GM21515 (cell line): ENCODE data around the gene SIT1.
"Not testable (repeated sequence)": the region's sequence is repeated elsewhere in the genome, so short reads cannot be mapped to it uniquely, and the experiment has no call there.

Experiments
- ATAC-seq: cut with Tn5 transposase; IDR thresholded peaks from one replicate; pipeline ENCODE4 v1.9.1; 2021; ENCODE audit not compliant: unreplicated experiment

Gene SIT1

DNA sequence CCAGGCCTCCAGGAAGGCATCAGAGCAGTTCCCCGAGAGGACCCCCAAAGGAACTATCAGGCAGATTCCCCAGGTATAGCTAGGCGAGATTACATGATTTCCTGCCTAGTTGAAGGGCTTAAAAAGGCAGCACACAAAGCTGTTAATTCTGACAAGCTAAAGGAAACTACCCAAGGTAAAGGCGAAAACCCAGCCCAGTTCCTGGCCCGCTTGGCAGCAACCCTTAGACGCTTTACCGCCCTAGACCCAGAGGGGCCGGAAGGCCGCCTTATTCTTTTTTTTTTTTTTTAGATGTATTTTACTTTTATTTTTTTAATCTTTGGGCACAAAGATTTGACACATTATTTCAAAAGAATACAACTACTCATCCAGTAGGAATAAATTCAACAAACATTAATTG is 12.0 kb downstream of the SIT1 start:
- not testable (repeated sequence) for ATAC-seq

DNA sequence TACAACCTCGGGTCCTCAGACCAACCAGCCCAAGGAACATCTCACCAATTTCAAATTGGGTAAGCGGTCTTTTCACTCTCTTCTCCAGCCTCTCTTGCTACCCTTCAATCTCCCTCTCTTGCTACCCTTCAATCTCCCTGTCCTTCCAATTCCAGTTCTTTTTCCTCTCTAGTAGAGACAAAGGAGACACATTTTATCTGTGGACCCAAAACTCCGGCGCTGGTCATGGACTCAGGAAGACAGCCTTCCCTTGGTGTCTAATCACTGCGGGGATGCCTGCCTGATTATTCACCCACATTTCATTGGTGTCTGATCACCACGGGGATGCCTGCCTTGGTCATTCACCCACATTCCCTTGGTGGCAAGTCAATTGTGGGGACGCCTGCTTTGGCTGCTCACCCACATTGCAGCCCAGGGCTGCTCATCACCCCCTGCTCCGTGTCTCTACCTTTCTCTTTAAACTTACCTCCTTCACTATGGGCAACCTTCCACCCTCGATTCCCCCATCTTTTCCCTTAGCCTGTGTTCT is 13.2 kb downstream of the SIT1 start:
- ATAC-seq, result not testable (repeated sequence)

DNA sequence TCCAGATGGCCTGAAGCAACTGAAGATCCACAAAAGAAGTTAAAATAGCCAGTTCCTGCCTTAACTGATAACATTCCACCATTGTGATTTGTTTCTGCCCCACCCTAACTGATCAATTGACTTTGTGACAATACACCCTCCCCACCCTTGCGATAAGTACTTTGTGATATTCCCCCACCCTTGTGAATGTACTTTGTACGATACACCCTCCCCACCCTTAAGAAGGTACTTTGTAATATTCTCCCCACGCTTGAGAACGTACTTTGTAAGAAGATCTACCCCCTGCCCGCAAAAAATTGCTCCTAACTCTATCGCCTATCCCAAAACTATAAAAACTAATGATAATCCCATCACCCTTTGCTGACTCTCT is 13.9 kb downstream of the SIT1 start:
- ATAC-seq, result not testable (repeated sequence)

DNA sequence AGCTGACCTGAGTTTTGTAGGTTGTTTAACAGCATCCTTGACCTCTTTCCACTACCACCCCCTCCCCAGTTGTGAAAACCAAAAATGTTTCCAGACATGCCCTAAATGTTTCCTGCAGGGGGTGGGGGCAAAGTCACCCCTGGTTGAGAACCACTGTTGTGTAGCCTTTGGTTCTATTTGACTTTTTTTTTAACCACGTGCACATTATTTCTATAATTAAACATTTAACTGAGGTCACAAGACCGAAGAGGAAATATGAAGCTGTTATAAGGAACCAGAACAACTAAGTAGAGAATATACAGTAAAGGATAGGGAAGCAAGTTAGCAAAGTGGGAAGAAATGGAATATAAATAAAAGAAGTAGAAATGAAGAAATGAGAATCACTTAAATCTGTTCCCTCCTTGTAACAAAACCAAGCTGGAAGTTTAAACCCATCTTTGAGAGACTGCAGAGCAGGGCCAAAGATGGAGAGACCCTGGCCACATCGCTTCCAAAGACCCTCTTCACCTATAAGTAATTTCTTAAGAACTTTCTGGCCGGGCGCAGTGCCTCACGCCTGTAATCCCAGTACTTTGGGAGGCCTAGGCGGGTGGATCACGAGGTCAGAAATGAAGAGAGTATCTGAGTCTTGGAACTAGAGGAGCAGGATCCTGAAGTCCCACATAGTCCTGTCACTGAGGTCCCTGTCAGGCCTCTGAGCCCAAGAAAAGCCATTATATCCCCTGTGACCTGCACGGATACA is 14.4 kb downstream of the SIT1 start:
- no peak for ATAC-seq

DNA sequence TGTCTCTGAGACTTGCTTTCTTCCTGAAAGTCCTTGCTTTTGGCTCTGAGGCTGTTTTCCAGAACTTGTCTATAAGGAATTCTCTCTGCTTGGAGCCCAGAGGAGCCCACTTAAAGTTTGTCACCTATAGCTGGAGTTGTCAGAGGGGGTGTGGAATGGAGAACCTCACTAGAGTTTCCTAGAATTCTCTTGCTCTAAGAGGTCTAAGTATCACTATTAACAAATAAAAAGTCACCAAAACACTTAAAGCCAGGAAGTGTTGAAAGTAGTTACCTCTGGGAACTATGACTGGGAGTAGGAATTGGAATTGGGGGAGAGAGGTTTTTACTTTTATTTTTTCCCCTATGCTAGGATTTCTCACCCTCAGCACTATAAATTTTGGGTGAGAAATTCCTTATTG is 15.0 kb downstream of the SIT1 start:
- ATAC-seq, result no peak

DNA sequence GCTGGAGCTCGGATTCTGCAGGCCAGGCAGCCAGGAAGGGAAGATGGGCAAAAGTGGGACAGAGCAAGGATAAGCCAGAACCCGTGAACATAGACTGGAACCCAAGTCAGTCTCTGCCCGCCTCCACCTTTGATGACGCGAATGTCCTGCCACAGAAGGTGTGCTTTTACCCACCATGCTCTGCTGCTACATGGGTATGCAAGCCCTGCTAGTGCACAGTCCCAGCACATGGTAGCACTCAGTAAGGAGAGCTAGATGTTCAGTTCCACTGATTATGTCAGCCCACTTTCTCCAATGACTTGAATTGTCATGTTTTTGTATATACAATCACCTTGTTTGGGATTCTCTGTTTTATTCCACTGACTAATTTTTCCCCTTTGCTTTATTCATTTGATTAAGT is 21.1 kb downstream of the SIT1 start:
- no peak for ATAC-seq

DNA sequence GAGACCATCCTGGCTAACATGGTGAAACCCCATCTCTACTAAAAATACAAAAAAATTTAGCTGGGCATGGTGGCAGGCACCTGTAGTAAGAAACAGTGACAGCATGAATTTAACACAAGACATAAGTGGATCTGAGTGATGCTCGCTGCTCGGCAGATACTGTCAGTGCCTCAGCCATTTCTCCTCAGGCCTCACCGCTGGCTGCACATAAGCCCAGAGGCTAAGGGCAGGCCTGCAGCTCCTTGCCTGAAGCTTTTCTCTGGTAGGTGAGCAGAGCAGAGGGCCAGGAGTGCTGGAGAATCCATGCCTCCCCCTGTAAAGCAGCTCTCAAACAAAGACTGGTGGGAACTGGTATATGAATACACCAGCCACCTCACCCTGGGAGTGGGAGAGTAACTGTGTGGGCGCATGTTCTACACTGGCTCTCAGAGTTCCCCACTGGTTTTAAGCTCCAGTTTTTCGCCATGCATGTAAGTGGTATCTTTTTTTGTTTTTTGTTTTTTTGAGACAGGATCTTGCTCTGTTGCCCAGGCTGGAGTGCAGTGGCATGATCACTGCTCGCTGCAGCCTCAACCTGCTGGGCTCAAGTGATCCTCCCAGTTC is 22.2 kb downstream of the SIT1 start:
- ATAC-seq, result no peak

DNA sequence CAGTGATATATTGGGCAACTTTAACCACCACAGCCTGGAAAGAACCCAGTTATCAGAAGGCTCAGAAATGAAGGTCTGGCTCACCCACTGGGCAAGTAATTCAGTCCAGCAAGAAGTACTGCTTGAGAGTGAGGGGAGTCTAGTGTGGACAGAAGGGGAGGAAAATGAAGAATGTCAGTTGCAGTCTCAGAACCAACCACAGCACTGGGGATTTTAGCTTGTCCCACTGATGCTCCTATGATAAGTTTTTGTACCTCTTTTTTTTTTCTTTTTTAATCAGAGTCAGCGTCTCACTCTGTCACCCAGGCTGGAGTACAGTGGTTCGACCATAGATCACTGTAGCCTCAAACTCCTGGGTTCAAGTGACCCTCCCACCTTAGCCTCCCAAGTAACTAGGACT is 23.2 kb downstream of the SIT1 start:
- ATAC-seq, result no peak

DNA sequence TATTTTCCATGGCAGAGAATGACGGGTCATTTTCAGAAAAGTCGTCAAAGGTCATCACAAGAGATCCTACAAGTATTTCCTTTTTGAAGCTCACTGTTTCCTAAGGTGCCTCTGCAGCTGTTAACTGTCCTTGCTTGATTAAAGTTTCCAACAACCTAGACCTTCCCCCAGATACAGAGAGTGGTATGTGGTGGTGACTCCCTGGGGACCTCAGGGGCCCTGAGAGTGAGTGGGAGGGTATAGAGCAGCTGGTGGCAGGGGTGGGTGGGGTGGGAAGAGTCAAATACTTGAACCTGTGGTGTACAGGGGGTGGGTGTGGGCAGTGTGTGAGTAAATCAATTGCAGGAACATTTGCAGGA is 31.0 kb downstream of the SIT1 start:
- no peak for ATAC-seq

DNA sequence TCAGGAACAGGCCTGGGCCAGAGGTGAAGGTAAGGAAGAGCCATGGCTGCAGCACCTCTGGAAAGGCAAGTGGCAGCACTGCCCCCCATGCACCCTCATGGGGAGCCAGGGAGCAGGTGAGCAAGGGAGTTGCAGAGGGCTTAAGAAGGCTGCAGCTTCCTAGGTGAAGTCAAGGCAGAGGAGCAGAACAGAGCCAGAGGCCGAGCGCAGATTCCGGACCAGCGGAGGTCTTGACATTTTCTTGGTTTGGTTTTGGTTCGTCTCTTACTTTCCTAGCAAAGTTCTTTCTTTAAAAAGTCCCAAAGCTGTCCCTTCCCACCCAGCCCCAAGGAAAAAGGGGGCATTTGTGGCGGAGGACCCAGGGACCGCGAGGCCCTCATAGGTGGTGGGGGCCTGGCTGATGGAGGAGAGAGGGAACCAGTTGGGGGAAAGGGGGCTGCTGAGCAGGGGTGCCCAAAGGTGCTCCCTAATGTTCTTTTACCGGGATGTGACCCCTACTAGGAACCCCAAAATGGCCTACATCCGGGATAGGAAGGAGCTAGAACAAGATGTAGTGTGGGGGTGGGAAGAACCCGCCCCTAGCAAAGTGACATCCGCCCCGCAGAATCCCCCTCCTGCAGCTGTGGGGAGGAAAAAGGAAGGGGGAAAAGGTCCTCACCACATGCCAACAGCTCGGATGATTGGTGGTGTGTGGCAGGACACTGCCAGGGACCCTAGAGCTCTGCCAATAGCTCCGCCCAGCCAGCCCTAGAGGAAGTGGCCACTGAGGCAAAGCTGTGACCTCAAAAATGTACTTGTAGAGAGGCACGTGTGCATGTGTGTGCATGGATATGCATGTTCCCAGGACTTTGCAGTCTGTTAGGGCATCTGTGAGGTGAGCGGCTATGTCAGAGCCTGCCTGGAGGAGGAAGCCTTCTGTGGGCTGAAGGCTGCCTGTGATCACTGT is 31.6 kb downstream of the SIT1 start:
- no peak for ATAC-seq

DNA sequence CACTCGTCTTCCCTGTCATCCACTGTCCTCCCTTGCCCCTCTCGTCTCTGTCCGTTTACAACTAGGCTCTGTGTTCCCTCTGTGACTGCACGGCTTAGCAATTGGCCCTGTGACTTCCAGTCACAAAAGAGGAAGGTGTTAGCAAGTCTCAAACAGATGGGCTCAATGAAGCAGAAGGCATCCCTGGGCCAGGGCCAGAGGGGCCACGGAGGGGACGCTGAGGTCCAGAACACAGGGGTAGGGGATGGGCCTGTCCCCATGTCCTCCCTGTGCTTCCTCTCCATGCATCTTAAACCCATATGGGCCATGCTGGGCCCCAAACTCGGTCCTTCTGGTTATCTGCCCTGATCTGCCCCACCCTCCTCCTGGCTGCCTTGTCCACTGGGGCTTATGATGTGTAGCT is 32.4 kb downstream of the SIT1 start, which contains the start of gene CD72:
CD72 (minus strand) TSS at position 89 of the 403 bp plus-strand sequence. CDS start 110 bp downstream, outside the sequence.
- no peak for ATAC-seq

DNA sequence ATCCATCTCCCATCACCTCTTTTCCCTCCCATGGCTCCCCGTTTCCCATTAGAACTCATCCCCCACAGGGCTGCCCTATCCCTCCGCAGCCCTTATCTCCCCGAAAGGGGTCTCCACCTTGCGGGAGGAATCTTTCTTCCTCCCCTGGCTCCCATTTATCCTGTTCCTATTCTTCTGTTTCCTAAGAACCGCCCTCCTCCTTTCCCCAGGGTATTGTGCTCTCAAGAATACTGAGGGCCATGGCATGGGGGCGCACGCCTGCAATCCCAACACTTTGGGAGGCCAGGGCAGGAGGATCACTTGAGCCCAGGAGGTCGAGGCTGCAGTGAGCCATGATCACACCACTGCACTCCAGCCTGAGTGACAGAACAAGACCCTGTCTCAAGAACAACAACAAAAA is 33.2 kb downstream of the SIT1 start:
- no peak for ATAC-seq

DNA sequence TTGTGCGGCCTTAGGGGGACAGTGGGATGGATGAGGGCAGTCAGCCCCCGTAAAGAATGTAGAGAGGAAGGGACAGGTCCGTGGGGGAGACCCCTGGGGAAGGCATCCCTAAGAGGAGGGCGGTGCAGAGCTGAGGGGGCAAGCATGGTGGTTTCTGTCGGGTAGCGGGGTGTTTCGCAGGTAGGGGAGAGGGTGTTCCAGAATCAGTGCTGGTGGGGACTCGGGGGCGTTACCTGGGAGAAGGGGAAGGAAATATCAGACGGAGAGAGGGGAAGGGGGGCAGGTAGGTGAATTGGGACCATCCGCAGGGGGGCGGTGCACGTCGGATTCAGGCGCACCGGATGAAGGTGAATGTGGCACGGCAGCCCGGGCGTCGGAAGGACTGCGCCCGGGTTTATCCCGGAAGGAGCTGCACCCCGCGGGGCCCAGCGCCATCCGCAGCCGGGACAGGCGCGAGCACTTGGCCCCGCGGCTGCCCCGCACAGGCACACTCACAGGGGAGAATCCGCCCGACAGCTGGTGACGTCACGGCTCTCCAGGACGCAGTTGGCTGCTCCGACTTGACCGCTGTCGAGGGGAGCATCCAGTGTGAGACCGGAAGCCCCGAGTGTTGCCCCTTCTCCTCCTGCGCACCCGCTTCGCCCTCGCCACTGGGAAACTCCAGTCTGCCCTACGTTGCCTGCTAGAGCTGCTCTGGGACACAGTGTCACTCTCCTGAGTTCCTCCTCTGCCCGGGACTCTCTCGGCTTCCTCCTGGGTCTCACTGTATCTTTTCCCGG is 33.9 kb downstream of the SIT1 start:
- no peak for ATAC-seq

DNA sequence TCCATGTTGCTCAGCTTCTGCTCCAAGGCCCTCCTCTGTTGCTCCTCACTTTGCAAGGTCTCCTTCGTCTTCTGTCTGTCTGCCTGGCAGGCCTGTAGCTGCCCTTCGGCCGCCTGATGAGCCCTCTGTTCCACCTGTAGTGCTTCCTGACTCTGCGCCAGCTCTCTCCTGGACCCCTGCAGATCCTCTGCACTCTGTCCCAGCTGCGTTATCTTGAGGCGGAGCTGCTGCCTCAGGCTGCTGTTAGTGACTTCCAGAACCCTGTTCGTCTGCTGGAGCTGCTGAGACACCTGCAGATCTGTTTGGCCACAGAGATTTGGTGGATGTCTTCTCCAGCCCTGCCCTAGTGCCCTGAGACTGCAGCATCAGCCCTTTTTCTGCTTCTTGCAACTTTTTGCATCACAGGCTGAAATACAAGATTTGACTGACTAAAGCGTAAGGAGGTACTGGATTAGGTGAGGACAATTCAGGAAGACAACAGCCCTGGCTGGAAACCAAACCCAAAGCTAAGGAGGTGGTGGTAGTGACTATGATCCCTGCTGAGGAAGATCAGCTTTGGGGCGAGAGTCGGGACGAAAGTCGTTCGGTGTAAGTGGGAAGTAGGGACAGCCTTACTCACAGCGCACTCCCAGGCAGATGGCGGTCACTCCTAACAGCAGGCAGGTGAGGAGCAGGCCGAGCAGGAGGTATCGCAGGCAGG is 34.6 kb downstream of the SIT1 start:
- ATAC-seq, result no peak

DNA sequence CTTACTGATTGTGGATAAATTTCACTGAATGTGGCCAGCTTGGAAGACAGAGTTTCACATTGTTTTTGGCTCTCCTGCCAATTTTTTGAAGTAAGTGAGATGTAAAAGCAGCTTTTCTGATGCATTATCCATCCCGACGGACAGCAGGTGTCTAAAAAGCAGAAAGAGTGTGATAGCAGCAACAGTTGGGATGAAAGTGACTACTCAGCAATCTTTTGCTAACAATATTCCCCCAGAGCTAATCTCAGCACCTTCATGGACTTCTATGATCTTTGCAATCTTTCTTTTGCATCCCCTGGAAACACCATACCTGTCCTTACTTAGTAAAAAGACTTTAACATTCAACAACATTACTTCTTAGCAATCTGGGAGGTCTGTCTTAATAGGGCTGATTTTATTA is 37.9 kb downstream of the SIT1 start:
- no peak for ATAC-seq

DNA sequence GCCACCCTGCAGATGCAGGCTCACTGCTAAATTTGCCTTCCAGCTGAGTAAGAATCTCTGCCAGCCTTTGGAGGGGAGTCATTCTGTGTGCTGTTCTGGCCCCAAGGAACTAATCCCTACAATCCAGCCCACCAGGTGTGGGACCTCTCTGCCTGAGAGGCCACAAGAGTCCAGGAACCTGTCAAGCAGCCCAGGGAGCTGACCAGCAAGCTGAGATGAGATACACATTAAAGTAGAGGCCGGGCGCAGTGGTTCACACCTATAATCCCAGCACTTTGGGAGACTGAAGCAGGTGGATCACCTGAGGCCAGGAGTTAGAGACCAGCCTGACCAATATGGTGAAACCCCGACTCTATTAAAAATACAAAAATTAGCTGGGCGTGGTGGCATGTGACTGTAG is 38.7 kb downstream of the SIT1 start:
- ATAC-seq, result not testable (repeated sequence)

DNA sequence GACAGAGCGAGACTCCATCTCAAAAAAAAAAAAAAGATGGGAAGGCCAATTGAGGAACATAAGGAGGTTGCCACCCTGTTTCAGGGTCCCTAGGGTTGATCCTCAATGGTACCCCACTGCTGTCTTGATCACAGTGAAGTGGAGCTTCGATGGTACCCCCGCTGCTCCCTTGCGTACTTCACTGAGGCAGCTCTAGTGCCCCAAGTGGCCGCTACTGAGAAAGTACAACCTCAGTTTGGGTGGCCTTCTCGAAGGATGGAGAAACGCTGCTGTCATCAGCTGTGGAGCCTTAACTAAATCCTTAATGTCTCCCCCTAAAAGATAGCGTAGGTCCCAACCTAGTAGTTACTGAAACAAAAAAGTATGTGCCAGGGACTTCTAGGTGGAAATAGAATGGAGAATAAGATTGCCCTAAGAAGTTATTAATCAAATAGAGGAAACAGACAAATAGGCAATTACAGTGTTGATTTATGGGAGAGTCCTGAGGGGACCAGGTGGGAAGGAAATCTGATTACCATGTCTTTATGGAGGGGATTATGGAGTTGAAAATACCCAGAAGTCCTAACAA is 39.4 kb downstream of the SIT1 start:
- ATAC-seq, result peak; percentile 48

DNA sequence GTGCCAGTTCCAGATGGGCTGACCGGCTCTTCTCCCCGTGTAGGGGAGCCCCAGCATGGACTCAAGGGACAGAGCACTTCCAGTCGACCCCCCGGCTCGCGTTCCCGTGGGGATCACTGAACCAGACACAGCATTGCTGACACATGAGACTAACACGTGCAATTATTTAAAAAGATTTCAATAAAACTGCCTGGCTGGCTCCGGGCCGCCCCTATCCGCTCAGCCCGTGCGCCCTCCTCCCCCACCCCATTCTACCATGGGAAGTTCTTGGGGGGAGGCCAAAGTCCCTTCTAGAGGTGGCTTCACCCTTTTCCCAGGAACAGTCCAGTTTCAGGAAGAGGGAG is 40.9 kb downstream of the SIT1 start:
- no peak for ATAC-seq

DNA sequence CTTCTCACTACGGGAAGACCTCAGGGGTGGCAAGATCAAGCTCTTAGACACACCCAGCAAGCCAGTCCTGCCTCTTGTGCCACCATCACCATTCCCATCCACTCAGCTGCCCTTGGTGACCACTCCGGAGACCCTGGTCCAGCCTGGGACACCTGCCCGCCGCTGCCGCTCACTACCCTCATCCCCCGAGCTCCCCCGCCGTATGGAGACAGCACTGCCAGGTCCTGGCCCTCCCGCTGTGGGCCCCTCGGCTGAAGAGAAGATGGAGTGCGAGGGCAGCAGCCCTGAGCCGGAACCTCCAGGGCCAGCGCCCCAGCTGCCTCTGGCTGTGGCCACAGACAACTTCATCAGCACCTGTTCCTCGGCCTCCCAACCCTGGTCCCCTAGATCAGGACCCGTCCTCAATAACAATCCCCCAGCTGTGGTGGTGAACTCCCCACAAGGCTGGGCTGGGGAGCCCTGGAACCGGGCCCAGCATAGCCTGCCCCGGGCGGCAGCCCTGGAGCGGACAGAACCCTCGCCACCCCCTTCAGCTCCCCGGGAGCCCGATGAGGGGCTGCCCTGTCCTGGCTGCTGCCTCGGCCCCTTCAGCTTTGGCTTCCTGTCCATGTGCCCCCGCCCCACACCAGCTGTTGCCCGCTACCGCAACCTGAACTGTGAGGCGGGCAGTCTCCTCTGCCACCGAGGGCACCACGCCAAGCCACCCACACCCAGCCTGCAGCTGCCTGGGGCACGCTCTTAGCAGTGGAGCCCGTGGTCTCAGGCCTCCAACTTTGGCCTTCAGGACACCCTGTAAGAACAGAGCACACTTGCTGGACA is 41.5 kb downstream of the SIT1 start:
- no peak for ATAC-seq
